H1 (cell line): ENCODE data around the gene FKBP5. TPM values are rescaled to one million over a fixed set of nuclear protein-coding genes. Genes with fewer than 3 reads are reported as not detected.

Experiments used
- CTCF ChIA-PET: fragments of 300-600 bp; sonication (Branson Sonifier 250); formaldehyde crosslinking; loops from one replicate; lab custom pipeline; 2021; ENCODE audit not compliant: partially characterized antibody; lab: Charles Lee
- POLR2A ChIA-PET: fragments of 300-600 bp; sonication (Branson Sonifier 250); formaldehyde crosslinking; loops from one replicate; lab custom pipeline; 2021; ENCODE audit warnings: inconsistent platforms; ENCODE audit not compliant: partially characterized antibody; lab: Charles Lee
- DNase-seq, 2 experiments: peaks; one replicate each; pipeline versions ENCODE4 v3.0.0 to v3.0.0-alpha.2; 2010 to 2022; ENCODE audit warnings: low spot score in 2 of 2, low read depth in 1 of 2, mixed read lengths in 1 of 2
- FAIRE-seq: peaks from 2 replicates; lab custom pipeline; 2011; peaks lifted over from hg19 to GRCh38; lab: Jason Lieb, UNC
- H2AFZ ChIP-seq: 2 replicates; pipeline ENCODE4 v1.8.1; 2012; ENCODE audit warnings: low read length, inconsistent platforms
- H2AK5ac ChIP-seq: 2 replicates; pipeline ENCODE4 v1.6.1; 2013; ENCODE audit warnings: low read depth, low read length
- H2BK120ac ChIP-seq: replicated peaks from 2 replicates; pipeline ENCODE3; 2013; ENCODE audit warnings: low read depth, low read length, inconsistent platforms
- H2BK12ac ChIP-seq: 2 replicates; pipeline ENCODE4 v1.6.1; 2013; ENCODE audit warnings: low read depth, low read length
- H2BK15ac ChIP-seq: 2 replicates; pipeline ENCODE4 v1.6.1; 2013; ENCODE audit warnings: low read length
- H2BK20ac ChIP-seq: 2 replicates; pipeline ENCODE4 v1.6.1; 2013; ENCODE audit warnings: low read length
- H2BK5ac ChIP-seq: 2 replicates; pipeline ENCODE4 v1.6.1; 2013; ENCODE audit warnings: low read depth, low read length
- H3K14ac ChIP-seq: 2 replicates; pipeline ENCODE4 v1.6.1; 2013; ENCODE audit warnings: inconsistent platforms; ENCODE audit not compliant: insufficient read length
- H3K18ac ChIP-seq: 2 replicates; pipeline ENCODE4 v1.6.1; 2013; ENCODE audit warnings: low read length; ENCODE audit errors: extremely low read depth
- H3K23ac ChIP-seq: 2 replicates; pipeline ENCODE4 v1.6.1; 2013; ENCODE audit warnings: inconsistent platforms; ENCODE audit not compliant: insufficient read length
- H3K23me2 ChIP-seq: 2 replicates; pipeline ENCODE4 v1.6.1; 2013; ENCODE audit warnings: low read depth, low read length
- H3K27ac ChIP-seq: 2 replicates; pipeline ENCODE4 v1.6.1; 2011; ENCODE audit warnings: low read depth, low read length, inconsistent platforms
- H3K27me3 ChIP-seq, 4 experiments: replicated peaks in 1 of 4; 1 replicate in 1 of 4; 2 replicates in 3 of 4; pipeline versions ENCODE4 v1.6.1 to v1.8.1; 2011 to 2013; ENCODE audit warnings: low read length in 3 of 4, mild to moderate bottlenecking in 3 of 4, inconsistent platforms in 2 of 4, mixed read lengths in 2 of 4, moderate library complexity in 1 of 4; ENCODE audit not compliant: control insufficient read depth in 3 of 4, insufficient read depth in 3 of 4; ENCODE audit errors: extremely low read depth in 1 of 4
- H3K36me3 ChIP-seq, 4 experiments: 2 replicates each; pipeline versions ENCODE4 v1.6.1 to v1.8.1; 2011 to 2013; ENCODE audit warnings: mild to moderate bottlenecking in 4 of 4, low read length in 3 of 4, moderate library complexity in 2 of 4, control low read depth in 1 of 4, inconsistent platforms in 1 of 4; ENCODE audit not compliant: insufficient read depth in 4 of 4, control insufficient read depth in 2 of 4
- H3K4ac ChIP-seq: replicated peaks from 2 replicates; pipeline ENCODE3; 2013; ENCODE audit warnings: low read length, low read depth, mixed read lengths, inconsistent platforms; ENCODE audit not compliant: insufficient read length
- H3K4me1 ChIP-seq, 4 experiments: replicated peaks in 1 of 4; 1 replicate in 1 of 4; 2 replicates in 3 of 4; pipeline versions ENCODE4 v1.6.1 to v1.8.1; 2011 to 2013; ENCODE audit warnings: low read length in 3 of 4, inconsistent platforms in 2 of 4, mixed read lengths in 1 of 4; ENCODE audit not compliant: insufficient read depth in 4 of 4, control insufficient read depth in 3 of 4
- H3K4me2 ChIP-seq, 2 experiments: 2 replicates each; pipeline versions ENCODE4 v1.6.1 to v1.8.1; 2011 to 2013; ENCODE audit warnings: low read depth in 2 of 2, low read length in 2 of 2, control low read depth in 1 of 2, inconsistent platforms in 1 of 2, mild to moderate bottlenecking in 1 of 2; ENCODE audit not compliant: insufficient read depth in 1 of 2
- H3K4me3 ChIP-seq, 4 experiments: fragments of 200-600, 300-600 bp in 1 of 4; sonication (generic), shearing (Covaris generic), sonication (Bioruptor Twin) in 1 of 4; 2 replicates each; pipeline versions ENCODE4 v1.5.1 to v1.8.1; 2011 to 2016; ENCODE audit warnings: low read length in 4 of 4, low read depth in 3 of 4, control low read depth in 2 of 4, inconsistent platforms in 2 of 4, mild to moderate bottlenecking in 2 of 4, mixed read lengths in 1 of 4, moderate library complexity in 1 of 4; ENCODE audit not compliant: insufficient read depth in 2 of 4; ENCODE audit errors: extremely low read depth in 1 of 4
- H3K56ac ChIP-seq: replicated peaks from 2 replicates; pipeline ENCODE3; 2013; ENCODE audit warnings: low read depth, mild to moderate bottlenecking, mixed read lengths, low read length, inconsistent platforms; ENCODE audit not compliant: insufficient read length
- H3K79me1 ChIP-seq: 2 replicates; pipeline ENCODE4 v1.6.1; 2013; ENCODE audit warnings: low read depth, low read length, control low read depth
- H3K79me2 ChIP-seq, 2 experiments: 2 replicates each; pipeline versions ENCODE4 v1.6.1 to v1.8.1; 2012 to 2013; ENCODE audit warnings: low read length in 2 of 2, mild to moderate bottlenecking in 2 of 2, inconsistent platforms in 1 of 2; ENCODE audit not compliant: insufficient read depth in 2 of 2, control insufficient read depth in 1 of 2
- H3K9ac ChIP-seq, 4 experiments: replicated peaks in 1 of 4; 1 replicate in 1 of 4; 2 replicates in 3 of 4; pipeline versions ENCODE4 v1.6.1 to v1.8.1; 2011 to 2013; ENCODE audit warnings: low read depth in 3 of 4, low read length in 3 of 4, control low read depth in 2 of 4, mild to moderate bottlenecking in 2 of 4, moderate library complexity in 2 of 4, inconsistent platforms in 1 of 4; ENCODE audit errors: extremely low read depth in 1 of 4
- H3K9me3 ChIP-seq, 2 experiments: 2 replicates each; pipeline versions ENCODE4 v1.6.1 to v1.8.1; 2012 to 2013; ENCODE audit warnings: mild to moderate bottlenecking in 2 of 2, moderate library complexity in 2 of 2, control low read depth in 1 of 2, inconsistent platforms in 1 of 2, low read depth in 1 of 2, low read length in 1 of 2, mixed read lengths in 1 of 2; ENCODE audit not compliant: insufficient read depth in 2 of 2
- H4K20me1 ChIP-seq, 2 experiments: replicated peaks in 1 of 2; 2 replicates each; pipeline versions ENCODE3 to v1.8.1; 2011 to 2013; ENCODE audit warnings: inconsistent platforms in 2 of 2, low read length in 2 of 2, mild to moderate bottlenecking in 1 of 2; ENCODE audit not compliant: insufficient read depth in 2 of 2, control insufficient read depth in 1 of 2
- H4K5ac ChIP-seq: 2 replicates; pipeline ENCODE4 v1.6.1; 2013; ENCODE audit warnings: low read length, low read depth, mixed read lengths, inconsistent platforms; ENCODE audit not compliant: insufficient read length
- H4K8ac ChIP-seq: 2 replicates; pipeline ENCODE4 v1.8.0; 2013; ENCODE audit warnings: mild to moderate bottlenecking, moderate library complexity, low read length, inconsistent platforms; ENCODE audit not compliant: insufficient read depth; ENCODE audit errors: extremely low read depth
- H4K91ac ChIP-seq: replicated peaks from 2 replicates; pipeline ENCODE3; 2013; ENCODE audit warnings: low read length, mixed read lengths, inconsistent platforms; ENCODE audit not compliant: insufficient read length
- POU5F1 ChIP-seq: IDR thresholded peaks from 2 replicates; pipeline ENCODE4 v1.6.1; 2011; ENCODE audit warnings: low read depth, mild to moderate bottlenecking, low read length, moderate library complexity
- WGBS, 2 experiments: shearing (Covaris generic) in 1 of 2; methylation state at CpG; one replicate each; pipeline versions ENCODE4 v1.1.6 to v1.1.7; 2013 to 2015; ENCODE audit warnings: low lambda C conversion rate in 2 of 2, mixed read lengths in 2 of 2, inconsistent platforms in 1 of 2, low coverage in 1 of 2, missing lambda C conversion rate in 1 of 2; ENCODE audit not compliant: insufficient replicate concordance in 2 of 2, insufficient coverage in 1 of 2, insufficient read length in 1 of 2; ENCODE audit errors: extremely low coverage in 1 of 2, missing lambda C conversion rate in 1 of 2; 5-methylcytosine and 5-hydroxymethylcytosine counted together
- polyA plus RNA-seq, 7 experiments: library from polyadenylated mRNA; depleted of rRNA in 3 of 7; stranded (reverse) in 5 of 7; unstranded in 2 of 7; fragments of >200 nt in 5 of 7; fragments of 200-250 nt in 2 of 7; gene quantifications; 1 replicate in 5 of 7; 2 replicates in 1 of 7; 4 replicates in 1 of 7; pipeline versions ENCODE4 v1.2.1 to v1.2.3, GENCODE V29; 2011 to 2013; ENCODE audit warnings: missing spikeins in 2 of 7, mixed read lengths in 2 of 7
- total RNA-seq: library from RNA; stranded (reverse); fragmentation: NEBNext Ultra II Directional; extraction: Animal tissue kit (Norgen Biotek cat#: 25700); gene quantifications from 2 replicates; pipeline ENCODE4 v1.2.1, GENCODE V29; 2021

Gene FKBP5
- total and polyA plus RNA-seq, 2 of the 8 experiments (the other 6 are each of a cell fraction or from before 2014, with no cell fraction given), result 14.3 to 40.4 TPM

DNA sequence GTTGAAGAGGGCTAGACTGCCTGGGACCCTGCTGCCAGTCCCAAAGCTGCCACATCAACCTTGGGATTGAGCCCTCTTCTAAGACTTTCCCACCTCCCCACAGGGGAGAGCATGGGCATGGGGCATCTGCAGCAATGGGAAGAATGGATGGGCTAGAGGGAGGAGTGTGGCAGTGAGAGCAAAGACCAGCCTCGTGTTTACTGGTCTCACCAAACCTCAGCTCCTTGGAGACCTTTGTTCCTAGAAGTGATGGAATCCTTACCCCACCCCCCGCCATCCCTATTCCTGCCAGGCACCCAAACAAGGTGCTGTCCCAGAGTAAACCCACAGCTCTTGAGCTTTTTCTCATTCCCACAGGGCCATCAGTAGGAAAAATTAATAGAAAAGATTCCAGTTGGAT is 28.1 kb upstream of the FKBP5 start:
- Histone ChIP-seq H2BK12ac (0 out of 2 replicates have a peak overlapping the region, but pooled peaks have one; percentile 95), H3K4ac (no peak overlapping the region), H3K4me2 (no peak overlapping the region), H2AFZ (no peak overlapping the region), H3K23me2 (no peaks in the 10 kb centered on the region), H3K14ac (no peak overlapping the region), H3K18ac (0 out of 2 replicates have a peak overlapping the region, but pooled peaks have one; percentile 6), H3K79me2 (no peaks in the 10 kb centered on the region), H4K91ac (peak overlapping the region; percentile 39), H3K27me3 (0 out of 7 replicates have a peak, but pooled peaks cover 0 to 3% (median 0%) of the 10 kb centered on the region in 4 experiments), H3K27ac (no peak overlapping the region), H4K20me1 (no peaks in the 10 kb centered on the region), H3K79me1 (no peaks in the 10 kb centered on the region), H3K9me3 (no peaks in the 10 kb centered on the region), H3K23ac (no peak overlapping the region), H2BK5ac (peak overlapping the region; percentile 68; the same call in 1 of the 2 replicates), H2BK20ac (peak overlapping the region; percentile 56), H4K5ac (no peak overlapping the region), H3K56ac (no peak overlapping the region), H2BK15ac (peak overlapping the region; percentile 33; the same call in 1 of the 2 replicates), H2AK5ac (peak overlapping the region; percentile 92; the same call in 1 of the 2 replicates), H3K4me1 (peaks cover 14 to 40% (median 28%) of the 10 kb centered on the region in 4 experiments), H3K36me3 (no peaks in the 10 kb centered on the region), H4K8ac (no peak overlapping the region), H2BK120ac (peak overlapping the region; percentile 33), H3K9ac (no peak overlapping the region), H3K4me3 (no peak overlapping the region)
- CTCF ChIA-PET, result interaction anchor here (0.6 to 2.3 kb wide), 11 partner anchors 16 to 388 kb away, joined by 3 to 8 read pairs (median 3); partner anchors contain the start of genes ARMC12 and FKBP5
- POLR2A ChIA-PET, result interaction anchor here (0.6 to 2.7 kb wide), 6 partner anchors 11 to 160 kb away, joined by 3 to 16 read pairs (median 3); no protein-coding TSS in a partner anchor
- FAIRE-seq, result no peak
- WGBS, 2 experiments, result 81% methylated on average over 2 of the region's 2 CpGs; no CpG with 5 or more reads in 1 of the 2 experiments
- DNase-seq, result no peak
- TF ChIP-seq POU5F1, result no peak
